Activated T-cell treated with anti-CD3 and anti-CD28 coated beads, Interleukin-2, amount 50 U/mL, for 48 hours (primary cell): ENCODE measurements around the gene S1PR3.
A peak's percentile ranks its signal among the peaks of the same experiment; 100 is the strongest.

Experiments
- DNase-seq, 2 experiments: peaks; one replicate each; pipeline ENCODE4 v3.0.0-alpha.2; 2020

S1PR3 gene

DNA sequence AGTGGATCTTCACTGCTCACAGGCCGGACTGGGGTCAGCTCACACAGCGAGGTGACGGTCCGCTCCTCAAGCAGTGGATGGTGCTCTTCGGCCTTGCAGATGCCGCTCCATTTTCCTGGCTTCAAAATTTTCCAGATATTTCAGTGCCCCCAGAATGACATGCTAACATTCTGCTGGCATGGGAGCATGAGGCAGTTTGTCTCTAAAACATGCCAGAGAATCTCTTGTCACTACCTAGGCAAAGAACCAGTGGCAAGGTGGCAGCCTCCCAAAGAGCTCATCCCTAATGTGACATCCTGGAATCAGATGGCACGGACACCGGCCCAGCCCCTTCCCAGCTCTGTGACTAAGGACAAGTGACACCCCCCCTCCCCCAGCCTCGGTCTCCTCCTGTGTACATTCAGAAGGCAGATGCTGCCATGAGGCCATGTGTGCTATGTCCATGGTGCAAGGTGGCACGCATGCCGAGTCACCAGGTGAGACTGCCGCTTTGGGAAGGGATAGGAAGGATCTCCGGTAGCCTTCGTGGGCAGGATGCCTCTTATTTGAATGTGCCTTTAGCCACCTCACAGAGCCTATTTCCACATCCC lies 2.7 kb downstream of the S1PR3 start:
- DNase-seq = no peak

DNA sequence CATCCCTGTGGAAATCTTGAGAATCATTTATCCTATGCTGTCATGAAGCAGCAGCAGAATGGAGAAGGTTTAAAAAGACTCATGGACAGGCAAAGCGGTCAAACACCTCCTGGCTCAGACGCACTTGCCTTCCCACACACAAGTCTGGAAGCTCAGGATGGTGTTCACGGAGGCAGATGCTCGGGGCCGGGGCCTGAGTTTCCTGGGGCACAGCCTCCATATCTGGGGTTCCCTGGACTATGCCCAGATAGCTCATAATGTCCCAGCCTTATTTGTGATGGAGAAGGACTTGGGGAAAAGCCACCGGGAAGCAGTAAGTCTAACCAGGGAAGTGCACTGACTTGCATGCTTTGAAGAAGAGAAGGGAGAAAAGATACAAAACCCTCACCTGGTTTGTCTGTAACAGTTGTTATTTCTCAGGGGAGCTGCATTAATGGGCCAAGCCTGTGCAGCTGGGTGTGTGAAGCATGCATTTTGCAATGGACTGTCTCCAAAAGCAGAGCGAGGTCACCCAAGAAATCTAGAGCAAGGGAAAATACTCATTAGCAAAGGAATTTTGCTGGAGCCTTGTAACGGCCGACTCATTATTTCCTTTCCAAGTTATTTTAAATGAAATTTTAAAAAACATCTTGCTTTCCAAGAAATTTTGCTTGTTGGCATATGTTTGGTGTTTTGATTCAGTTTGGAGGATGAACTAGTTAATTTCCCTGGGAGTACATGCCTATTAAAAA lies 3.4 kb downstream of the S1PR3 start:
- no peak for DNase-seq

DNA sequence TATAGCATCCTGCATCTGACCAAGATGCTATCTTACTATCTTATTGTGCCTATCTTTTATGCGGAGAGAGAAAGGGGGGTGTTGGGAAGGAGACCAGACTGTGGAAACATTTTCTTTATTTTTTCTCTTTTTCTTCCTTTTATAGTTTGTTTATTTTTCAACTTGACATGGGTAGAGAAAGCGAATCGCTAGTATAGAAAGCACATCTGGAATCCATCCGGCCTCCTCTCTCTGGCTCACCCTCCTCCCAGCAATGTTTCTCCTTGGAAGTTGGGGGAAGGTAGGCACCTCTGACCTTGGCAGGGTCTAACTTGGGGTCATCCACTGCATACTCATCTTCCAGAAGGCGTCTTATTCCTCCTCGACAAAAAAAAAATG lies 3.9 kb downstream of the S1PR3 start:
- DNase-seq = no peak

DNA sequence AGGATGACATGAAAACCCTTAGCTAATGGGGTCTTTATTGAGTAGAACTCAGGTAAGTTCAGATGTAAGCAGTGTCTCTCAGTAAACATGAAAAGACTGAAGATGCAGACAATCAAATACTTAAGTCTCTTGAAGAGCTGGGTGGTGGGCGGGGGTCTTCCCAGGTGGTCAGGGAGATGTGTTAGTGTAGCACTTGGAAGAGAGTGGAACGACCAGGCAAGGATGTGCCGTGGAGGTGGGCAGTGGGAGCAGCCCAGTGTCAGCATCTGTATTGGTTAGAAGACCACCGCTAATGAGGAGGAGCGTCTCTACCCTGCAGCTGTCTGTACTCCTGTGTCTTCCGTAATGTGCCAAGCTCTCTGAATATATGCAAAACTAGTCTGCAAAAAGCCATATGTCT lies 4.4 kb downstream of the S1PR3 start:
- no peak for DNase-seq

DNA sequence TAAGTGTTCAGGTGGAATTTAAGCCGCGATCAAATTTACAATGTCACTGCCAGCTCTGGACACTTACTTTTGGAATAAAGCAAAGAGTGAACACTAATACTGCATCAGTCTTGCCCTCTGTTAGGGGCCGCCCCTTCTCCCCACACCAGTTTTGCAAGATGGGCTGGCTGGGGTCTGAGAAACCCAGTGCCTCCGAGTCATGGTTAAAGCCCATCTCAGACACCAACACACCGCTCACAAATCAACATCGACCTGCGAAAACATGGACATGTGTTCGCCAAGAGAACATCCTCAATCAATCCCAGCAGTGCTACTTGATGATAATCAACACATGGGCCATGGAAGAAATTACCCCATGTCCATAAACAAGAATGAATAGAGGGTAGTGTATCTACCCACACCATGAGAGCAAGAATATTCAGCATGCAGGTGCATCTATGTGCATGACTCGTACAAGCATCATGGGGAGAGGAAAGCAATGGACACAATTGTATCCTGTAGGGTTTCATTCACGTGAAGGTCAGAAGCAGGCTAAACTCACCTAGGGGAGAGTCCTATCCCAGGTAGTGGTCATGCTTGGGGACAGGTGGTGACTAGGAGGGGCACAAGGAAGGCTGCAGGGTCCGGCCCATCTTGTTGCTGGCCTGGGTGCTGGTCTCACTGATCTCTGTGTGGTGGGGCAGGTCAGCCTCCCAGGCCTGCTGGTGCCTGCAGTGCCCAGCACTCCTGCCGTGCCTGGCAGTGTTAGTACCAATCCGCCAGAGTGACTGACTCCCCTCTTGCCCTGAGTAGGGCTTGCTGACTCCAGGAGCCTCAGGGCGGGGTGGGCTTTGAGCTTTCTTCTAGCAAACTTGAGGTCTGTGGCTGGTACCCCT lies 5.0 kb downstream of the S1PR3 start:
- no peak for DNase-seq

DNA sequence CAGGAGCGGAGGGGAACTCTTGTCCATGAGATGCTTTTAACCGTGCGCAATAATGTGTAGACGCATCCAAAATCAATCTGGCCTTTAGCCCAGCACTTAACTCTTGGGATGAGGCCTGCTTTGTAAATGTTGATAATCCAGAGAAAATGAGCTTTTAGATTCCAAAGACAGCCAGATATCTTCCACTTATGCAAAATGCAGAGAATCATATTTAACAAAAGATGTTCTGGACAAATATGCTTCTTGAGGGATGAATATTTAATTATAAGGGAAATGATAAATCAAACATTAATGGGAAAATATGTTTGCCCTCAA lies 5.6 kb downstream of the S1PR3 start:
- no peak for DNase-seq

DNA sequence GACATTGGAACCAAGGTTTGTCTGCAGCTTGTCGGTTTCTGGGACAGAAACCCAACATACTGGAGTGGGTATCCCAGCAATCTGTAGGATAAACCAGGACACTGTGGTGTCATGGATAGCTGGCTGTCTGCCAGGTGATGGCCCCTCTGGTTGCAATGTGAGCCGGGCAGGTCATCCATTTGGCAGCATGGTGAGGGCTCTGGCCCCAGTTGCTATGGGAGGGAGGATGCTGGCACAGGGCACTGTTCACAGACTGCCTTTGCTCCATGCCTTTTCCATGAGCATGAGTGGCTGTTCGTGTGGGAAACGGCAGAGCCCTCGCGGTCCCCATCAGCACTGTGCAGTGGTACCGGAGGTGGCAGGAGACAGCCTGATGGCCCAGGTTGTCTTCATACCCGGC lies 6.4 kb downstream of the S1PR3 start:
- no peak for DNase-seq

DNA sequence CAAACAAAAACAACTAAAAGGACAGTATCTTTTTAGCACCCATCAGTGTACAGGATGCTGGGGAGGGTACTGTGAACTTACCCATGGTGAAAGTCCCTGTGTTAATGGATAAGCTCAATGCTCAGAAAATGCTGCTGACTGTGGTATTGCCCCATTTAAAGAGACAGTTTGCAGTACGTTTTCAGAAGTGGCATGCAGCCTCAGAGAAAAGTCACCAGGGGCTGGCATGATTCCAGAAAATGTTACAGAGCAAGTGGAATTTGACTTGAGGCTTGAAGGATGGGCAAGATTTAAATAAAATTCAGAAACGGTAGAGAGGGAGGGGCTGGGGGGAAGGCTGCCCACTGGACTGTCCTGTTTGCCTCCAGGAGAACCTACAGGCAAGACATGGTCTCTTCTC lies 7.2 kb downstream of the S1PR3 start:
- DNase-seq = no peak

DNA sequence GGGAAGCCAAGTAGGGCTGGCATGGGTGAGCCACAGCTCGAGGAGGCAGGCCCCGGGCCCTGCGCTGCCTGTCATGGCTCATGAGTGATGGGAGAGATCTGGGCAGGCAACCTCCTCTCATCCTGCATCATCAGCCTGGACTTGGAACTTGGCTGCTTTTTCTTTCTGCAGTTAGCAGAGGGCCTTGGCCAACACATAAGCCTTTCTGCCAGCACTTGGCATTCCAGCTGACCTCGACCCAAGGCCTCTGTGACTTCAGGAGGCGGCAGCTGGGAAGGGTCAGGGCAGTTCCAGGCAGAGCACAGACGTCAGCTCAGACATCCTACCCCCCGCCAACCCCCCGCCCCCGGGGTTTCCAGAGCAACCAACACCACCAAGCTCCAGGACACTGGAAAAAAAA lies 7.6 kb downstream of the S1PR3 start:
- no peak for DNase-seq

DNA sequence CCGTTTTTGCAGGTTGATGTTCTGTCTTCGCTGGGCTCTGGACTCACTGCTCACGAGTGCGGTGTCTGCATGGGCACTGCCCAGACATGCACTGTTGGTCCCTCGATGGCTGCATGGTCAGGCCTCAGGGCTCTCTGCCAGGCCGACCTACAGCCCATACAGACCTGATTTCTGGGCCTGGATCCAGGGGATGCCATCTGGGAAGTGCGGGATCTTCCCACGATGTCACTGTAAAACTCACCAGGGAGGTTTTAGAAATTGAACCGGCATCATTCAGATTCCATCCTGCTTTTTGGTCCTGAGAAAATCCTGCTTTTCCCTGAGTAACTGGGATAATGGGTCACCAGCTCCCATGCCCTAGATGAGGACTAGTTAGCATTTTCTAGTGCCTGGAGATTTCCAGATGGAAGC lies 9.1 kb downstream of the S1PR3 start:
- no peak for DNase-seq

DNA sequence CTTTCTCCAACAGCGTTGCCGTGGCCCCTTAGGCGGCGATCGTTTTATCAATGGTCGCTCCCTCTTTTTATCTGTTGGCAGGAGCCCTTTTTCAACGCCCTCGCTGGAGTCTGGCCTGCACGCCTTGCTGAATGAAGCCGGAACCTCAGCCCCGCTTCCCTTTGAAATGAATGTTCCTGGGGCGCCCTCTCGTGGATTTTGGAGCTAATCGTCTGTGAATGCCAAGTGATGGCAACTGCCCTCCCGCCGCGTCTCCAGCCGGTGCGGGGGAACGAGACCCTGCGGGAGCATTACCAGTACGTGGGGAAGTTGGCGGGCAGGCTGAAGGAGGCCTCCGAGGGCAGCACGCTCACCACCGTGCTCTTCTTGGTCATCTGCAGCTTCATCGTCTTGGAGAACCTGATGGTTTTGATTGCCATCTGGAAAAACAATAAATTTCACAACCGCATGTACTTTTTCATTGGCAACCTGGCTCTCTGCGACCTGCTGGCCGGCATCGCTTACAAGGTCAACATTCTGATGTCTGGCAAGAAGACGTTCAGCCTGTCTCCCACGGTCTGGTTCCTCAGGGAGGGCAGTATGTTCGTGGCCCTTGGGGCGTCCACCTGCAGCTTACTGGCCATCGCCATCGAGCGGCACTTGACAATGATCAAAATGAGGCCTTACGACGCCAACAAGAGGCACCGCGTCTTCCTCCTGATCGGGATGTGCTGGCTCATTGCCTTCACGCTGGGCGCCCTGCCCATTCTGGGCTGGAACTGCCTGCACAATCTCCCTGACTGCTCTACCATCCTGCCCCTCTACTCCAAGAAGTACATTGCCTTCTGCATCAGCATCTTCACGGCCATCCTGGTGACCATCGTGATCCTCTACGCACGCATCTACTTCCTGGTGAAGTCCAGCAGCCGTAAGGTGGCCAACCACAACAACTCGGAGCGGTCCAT lies 10.0 kb downstream of the S1PR3 start:
- DNase-seq = peak; percentile 86 to 91

DNA sequence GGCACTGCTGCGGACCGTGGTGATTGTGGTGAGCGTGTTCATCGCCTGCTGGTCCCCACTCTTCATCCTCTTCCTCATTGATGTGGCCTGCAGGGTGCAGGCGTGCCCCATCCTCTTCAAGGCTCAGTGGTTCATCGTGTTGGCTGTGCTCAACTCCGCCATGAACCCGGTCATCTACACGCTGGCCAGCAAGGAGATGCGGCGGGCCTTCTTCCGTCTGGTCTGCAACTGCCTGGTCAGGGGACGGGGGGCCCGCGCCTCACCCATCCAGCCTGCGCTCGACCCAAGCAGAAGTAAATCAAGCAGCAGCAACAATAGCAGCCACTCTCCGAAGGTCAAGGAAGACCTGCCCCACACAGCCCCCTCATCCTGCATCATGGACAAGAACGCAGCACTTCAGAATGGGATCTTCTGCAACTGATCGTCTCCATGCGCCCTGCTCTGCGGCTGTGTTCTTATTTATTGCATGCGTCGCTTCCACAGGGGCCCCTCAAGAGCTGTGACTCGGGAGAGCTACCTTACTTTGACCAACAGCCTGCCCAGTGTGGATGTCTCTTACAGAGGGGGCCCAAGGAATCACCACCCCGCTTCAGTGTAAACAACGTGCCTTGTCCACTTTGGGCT lies 10.8 kb downstream of the S1PR3 start:
- DNase-seq = no peak

DNA sequence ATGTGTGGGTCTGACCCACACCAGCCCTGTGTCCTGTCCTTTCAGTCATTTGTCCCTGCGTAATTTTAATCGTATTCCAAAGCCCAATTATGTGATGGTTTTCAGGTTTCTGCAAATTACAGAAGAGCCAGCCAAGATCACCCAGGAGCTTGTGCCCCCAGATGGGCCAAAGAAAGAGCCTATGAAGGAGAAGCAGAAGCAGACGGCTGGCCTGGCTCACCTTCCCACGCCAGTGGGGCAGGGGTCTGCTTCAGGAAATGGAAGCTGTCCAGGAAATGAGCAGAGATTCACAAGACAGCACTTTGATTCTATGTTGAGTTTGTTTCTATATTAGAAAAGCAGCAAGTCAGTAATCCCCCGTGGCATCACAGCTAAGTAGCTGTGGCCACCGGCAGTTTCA lies 11.7 kb downstream of the S1PR3 start:
- DNase-seq = no peak

DNA sequence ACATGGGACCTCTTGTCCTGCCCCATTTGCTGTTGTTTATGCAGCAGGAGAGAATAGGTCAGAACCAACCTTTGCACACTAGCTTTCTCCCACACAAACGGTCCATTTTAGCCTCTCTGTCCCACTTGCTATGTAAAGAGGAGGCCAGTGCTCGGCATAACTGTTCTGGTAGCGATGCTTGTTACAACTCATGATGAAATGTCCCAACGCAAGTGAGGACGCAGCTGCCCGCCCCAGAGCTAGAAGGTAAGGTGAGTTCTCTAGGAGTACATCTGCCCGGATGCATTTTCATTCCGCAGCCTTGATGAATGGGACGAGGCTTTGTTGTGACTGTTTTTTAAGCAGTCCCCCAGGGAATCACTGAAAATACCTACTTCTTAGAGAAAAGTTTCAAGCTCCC lies 14.1 kb downstream of the S1PR3 start:
- DNase-seq = no peak

DNA sequence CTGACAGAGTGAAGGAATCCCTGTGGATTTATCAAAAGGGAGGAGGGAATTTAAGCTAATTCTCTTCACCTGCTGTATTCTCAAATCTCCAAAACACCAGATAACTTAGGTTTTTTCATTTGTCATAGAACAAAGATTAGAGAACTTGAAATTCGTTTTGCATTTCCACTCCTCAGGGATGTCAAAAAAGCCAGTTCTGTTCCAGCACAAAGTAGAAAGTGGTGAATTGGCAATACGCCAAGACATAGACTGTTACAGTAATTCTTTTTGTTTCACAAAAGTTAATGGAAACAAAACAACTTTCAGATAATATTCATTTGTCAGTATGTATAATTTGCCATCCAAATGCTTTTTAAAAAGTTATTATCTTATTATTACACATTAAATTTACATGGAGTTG lies 15.0 kb downstream of the S1PR3 start:
- DNase-seq = no peak

DNA sequence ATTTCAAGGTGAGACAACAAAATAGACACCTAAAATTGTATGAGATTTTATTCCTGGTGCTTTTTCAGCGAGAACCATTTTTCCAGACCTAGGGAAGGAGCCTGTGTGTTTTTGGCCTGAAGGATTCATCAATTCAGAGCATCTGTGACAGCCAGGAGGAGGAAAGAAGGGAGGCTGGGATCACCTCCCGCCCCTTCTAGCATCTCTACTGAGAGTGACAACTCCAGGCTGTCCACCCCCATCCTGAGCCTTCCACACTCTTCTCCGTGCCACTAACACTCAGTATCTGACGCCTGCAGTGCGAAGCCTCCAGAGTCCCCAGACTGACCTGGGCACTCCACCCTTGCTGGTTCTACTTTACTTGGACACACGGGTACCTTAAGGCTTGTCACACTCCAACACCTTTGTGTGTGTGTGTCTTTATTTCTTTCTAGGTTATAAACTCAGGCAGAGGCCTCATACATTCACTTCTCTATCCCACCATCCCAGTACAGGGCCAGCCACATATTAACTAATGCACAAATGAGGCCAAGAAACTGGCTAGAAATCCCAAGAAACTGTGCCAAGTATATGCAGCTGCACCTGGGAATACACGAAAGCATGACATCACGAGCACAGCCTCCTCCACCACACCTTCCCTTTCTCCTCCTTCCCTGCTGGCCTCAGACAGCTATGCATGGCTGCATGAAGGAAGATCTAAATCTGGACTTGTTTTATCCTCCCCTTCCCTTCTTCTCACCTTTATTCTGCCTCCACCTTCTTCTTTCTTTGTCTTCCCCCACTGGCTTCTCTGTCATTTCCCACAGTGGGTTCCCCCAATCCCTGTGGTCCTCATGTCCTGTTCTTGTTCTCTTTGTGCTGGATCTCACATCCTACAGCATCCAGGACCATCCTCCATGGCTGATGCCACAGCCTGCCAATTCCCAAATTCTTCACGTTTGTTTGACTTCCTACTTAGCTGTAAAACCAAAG lies 16.0 kb downstream of the S1PR3 start:
- DNase-seq = no peak

DNA sequence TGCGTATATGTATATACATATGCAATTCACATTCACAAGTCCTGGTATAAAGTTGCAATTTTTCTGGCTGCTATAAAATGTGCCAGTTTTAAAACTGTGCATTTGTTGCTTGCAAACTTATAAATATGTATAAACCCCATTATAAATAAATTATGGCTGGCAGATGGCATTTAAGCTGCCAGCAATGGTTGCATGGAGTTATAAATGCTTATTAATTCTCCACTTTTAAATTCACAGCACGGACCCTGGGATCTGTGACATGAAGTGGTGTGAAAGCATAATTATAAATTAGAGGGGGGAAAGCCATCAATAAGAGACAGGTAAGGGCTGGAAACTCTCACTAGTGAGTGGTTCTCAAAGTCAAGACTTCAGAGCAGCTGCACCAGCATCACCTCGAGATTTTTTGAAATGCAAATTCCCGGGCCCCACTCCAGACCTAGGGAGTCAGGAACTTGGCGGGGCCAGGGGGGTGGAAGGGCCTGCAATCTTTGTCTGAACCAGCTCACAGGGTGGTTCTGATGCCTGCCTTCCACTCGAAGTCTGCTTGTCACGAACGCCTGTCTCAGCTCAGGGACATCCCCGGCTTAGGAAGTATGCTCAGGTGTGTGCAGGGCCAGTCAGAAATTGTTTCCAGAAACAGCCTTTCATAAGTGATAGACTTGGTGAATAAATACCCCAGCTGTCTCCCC lies 16.9 kb downstream of the S1PR3 start:
- DNase-seq = no peak

DNA sequence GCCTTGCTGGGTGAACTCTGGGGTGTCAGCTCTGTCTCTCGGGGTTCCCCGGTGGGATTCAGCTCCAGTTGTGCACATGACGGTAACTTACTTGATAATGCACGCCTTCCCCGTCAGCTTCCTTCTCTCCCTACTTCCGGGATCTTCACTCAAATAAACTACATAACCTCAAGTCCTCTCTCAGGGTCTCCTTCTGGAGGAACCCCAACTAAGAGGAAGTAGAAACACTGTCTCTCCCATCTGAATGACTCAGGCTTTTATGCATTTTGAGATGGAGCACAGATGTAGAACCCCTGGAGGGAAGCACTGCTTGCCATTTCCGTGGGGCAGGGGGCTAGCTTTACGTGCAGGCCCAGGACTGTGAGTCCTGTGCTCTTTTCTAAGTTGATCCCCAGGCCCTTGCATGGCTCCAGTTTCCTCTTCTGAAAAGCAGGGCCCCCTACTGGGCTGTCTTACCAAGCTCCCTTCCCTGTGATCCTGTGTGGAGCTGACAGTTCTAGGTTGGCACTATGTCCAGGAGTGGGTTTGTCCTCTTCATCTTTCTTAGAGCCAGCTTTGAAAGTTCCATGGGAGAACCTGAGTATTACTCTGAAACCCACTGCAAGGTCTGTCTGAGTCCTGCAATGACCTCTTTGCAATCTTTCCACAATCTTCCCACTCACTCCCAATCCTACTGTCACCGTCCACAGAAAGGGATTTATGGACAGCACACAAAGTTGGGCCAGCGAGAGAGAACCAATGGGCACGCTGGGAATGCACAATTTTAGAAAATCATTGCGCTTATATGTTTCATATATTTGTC lies 17.7 kb downstream of the S1PR3 start:
- no peak for DNase-seq

DNA sequence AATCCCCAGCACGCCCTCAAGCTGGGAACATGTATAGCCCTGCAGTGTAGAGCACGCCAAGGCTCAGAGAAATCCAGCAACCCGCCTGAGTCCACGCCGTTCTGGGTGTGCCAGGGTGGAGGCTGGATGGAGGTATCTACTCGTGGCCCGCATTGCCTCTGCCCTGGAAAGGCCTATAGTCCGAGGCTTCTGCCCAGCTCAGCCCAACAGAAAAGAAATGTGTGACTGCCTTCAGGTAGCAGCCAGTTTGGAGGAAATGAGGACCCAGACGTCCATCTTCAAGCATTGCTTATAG lies 18.2 kb downstream of the S1PR3 start:
- DNase-seq = no peak

DNA sequence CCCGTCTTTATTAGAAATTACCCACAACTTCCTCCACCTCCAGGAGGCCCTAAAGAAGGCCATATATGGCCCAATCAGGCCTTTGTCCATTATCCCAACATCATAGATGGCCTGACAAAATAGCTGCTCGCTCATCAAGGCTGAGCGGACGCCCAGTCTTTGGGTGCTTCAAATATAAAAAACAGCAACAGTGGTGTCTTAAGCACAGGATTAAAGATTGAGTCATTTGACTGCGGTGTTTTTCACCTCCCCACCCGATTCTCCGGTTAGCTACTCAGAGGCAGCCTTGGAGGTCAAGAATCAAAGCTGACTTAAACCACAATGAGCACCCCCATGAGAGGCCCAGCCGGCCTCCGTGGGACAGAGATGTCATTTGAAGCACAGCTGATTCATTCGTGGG lies 18.8 kb downstream of the S1PR3 start:
- no peak for DNase-seq
